A549 (cell line): ENCODE results near the gene TSKS.

Source experiments
- JUN ChIP-seq, 2 experiments: fragments of >200 bp; sonication (Bioruptor Twin); formaldehyde crosslinking; IDR thresholded peaks; 2 replicates in 1 of 2; 3 replicates in 1 of 2; pipeline ENCODE4 v1.6.1; 2016 to 2017
- MAFK ChIP-seq: fragments of 450-650 bp; IDR thresholded peaks from 2 replicates; pipeline ENCODE4 v1.6.1; 2014; ENCODE audit not compliant: partially characterized antibody
- MAX ChIP-seq: IDR thresholded peaks from 2 replicates; pipeline ENCODE4 v1.6.1; 2012
- MYC ChIP-seq: IDR thresholded peaks from 2 replicates; pipeline ENCODE4 v1.6.1; 2012; ENCODE audit warnings: mild to moderate bottlenecking, inconsistent platforms, low read length, improper control_type of control experiment, borderline replicate concordance
- NPAS2 ChIP-seq: fragments of 250-450 bp; sonication (Bioruptor Pico); IDR thresholded peaks from 2 replicates; pipeline ENCODE4 v1.8.0; 2022; ENCODE audit warnings: mild to moderate bottlenecking, moderate library complexity, borderline replicate concordance
- POLR2A ChIP-seq: IDR thresholded peaks from 2 replicates; pipeline ENCODE4 v1.6.1; 2012; ENCODE audit warnings: mild to moderate bottlenecking, low read length
- RAD21 ChIP-seq, 2 experiments: fragments of >200 bp in 1 of 2; sonication (Bioruptor Twin) in 1 of 2; formaldehyde crosslinking in 1 of 2; IDR thresholded peaks in 1 of 2; conservative IDR thresholded peaks in 1 of 2; 2 replicates in 1 of 2; 3 replicates in 1 of 2; pipeline ENCODE4 v1.6.1; 2012 to 2018; ENCODE audit warnings: inconsistent platforms in 1 of 2
- ZC3H11A ChIP-seq: fragments of 450-650 bp; IDR thresholded peaks from 2 replicates; pipeline ENCODE4 v1.6.1; 2014; ENCODE audit warnings: antibody characterized with exemption, mild to moderate bottlenecking
- TF ChIP-seq, protein P1 (sequence below): fragments of >200 bp; sonication (Bioruptor Twin); formaldehyde crosslinking; IDR thresholded peaks from 3 replicates; pipeline ENCODE4 v1.5.1; 2016

DNA sequence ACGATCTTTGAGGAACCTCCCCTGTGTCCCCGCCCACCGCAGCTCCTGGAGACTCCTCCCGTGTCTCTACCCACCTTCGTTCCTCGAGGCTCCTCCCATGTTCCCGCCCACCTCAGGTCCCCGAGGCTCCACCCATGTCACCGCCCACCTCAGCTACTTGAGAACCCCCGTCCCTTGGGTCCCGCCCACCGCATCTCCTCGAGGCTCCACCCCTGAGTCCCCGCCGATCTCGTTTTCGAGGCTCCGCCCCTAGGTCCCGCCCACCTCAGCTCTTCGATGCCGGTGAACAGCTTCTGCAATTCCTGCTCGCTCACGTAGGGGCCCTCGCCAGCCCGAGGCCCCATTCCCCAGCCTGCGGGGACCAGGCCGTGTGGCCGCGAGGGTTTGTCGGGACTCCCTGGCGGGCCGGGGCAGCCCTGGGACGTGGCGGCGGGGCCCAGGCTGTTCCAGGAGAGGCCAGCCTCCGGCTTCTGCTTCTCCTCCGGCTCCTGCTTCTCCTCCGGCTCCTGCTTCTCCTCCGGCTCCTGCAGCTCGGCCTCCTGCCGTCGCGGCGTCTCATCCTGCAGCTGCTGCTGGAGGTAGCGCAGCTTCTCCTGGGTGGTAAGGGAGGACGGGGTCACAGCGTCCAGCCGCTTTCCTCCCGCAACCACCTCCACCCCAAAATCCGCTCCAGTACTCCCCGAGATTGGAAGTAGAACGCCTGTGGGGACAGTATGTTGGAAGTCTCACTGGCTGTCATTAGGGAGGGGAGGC lies 16.7 kb downstream of the TSKS start:
- TF ChIP-seq NPAS2 (CRISPR knock-in tag) (no peak), MAX (no peak), POLR2A (no peak), MYC (no peak), RAD21 (conservative IDR thresholded peaks at IDR 0.05 in 1 of 2, IDR thresholded peaks at IDR 0.05 in 1 of 2) (no peak), JUN (IDR thresholded peaks at IDR 0.05) (no peak), MAFK (no peak), ZC3H11A (no peak)
- TF ChIP-seq, protein P1, sequence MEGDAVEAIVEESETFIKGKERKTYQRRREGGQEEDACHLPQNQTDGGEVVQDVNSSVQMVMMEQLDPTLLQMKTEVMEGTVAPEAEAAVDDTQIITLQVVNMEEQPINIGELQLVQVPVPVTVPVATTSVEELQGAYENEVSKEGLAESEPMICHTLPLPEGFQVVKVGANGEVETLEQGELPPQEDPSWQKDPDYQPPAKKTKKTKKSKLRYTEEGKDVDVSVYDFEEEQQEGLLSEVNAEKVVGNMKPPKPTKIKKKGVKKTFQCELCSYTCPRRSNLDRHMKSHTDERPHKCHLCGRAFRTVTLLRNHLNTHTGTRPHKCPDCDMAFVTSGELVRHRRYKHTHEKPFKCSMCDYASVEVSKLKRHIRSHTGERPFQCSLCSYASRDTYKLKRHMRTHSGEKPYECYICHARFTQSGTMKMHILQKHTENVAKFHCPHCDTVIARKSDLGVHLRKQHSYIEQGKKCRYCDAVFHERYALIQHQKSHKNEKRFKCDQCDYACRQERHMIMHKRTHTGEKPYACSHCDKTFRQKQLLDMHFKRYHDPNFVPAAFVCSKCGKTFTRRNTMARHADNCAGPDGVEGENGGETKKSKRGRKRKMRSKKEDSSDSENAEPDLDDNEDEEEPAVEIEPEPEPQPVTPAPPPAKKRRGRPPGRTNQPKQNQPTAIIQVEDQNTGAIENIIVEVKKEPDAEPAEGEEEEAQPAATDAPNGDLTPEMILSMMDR, result no peak
